ENCODE measurements around the gene HLA-F.

GRCh38 chr6:29752451-29753308 lies 29.4 kb downstream of the HLA-F start:
- TF ChIP-seq POLR2A (IDR thresholded peaks at IDR 0.05; ENCODE audit: low read length): peak; percentile 64
- no peak for TF ChIP-seq GATA1 (IDR thresholded peaks at IDR 0.05; ENCODE audit: low read depth, low read length)

Data from erythroblast (primary cell).